CD4-positive, alpha-beta memory T cell (primary cell): ENCODE data around the gene SLC38A9. TPM values are rescaled to one million over a fixed set of nuclear protein-coding genes. Genes with fewer than 3 reads are reported as not detected.
"Not testable (repeated sequence)": the region's sequence is repeated elsewhere in the genome, so short reads cannot be mapped to it uniquely, and the experiment has no call there.

Experiments
- CTCF ChIA-PET: fragments of 350-600 bp; sonication (Branson Sonifier 250); formaldehyde crosslinking; loops from one replicate; lab custom pipeline; 2021; ENCODE audit warnings: inconsistent platforms; ENCODE audit not compliant: partially characterized antibody; lab: Charles Lee
- POLR2A ChIA-PET: fragments of 350-600 bp; sonication (Branson Sonifier 250); formaldehyde crosslinking; loops from one replicate; lab custom pipeline; 2021; ENCODE audit not compliant: partially characterized antibody; lab: Charles Lee
- DNase-seq, 5 donors: peaks; one replicate each; pipeline versions ENCODE4 v3.0.0 to v3.0.0-alpha.2; 2020 to 2022; ENCODE audit warnings: mixed read lengths in 1 of 5
- H3K27ac ChIP-seq: one replicate; pipeline ENCODE4 v1.7.0; 2013; ENCODE audit warnings: low read depth, low read length
- H3K27me3 ChIP-seq: 2 replicates; pipeline ENCODE4 v1.7.0; 2013; ENCODE audit warnings: mild to moderate bottlenecking, low read length, moderate library complexity; ENCODE audit not compliant: insufficient read depth
- H3K36me3 ChIP-seq: 2 replicates; pipeline ENCODE4 v1.7.0; 2013; ENCODE audit warnings: mild to moderate bottlenecking, low read length, moderate library complexity; ENCODE audit not compliant: insufficient read depth
- H3K4me1 ChIP-seq: 2 replicates; pipeline ENCODE4 v1.7.0; 2013; ENCODE audit warnings: mild to moderate bottlenecking, low read length, moderate library complexity; ENCODE audit not compliant: insufficient read depth
- H3K4me3 ChIP-seq, 2 donors: one replicate each; pipeline ENCODE4 v1.7.0; 2013; ENCODE audit warnings: low read length in 2 of 2, mild to moderate bottlenecking in 1 of 2
- H3K9me3 ChIP-seq, 2 donors: one replicate each; pipeline ENCODE4 v1.7.0; 2013; ENCODE audit warnings: low read length in 2 of 2, control low read depth in 1 of 2; ENCODE audit not compliant: control insufficient read depth in 1 of 2
- H3K27ac Mint-ChIP-seq, 7 donors: one replicate each; pipeline ENCODE4 v1.8.0; 2020 to 2021; ENCODE audit warnings: mixed read lengths in 7 of 7, mild to moderate bottlenecking in 6 of 7, inconsistent platforms in 3 of 7, moderate library complexity in 3 of 7
- H3K27me3 Mint-ChIP-seq, 2 donors: one replicate each; pipeline ENCODE4 v1.8.0; 2020 to 2021; ENCODE audit warnings: mixed read lengths in 2 of 2
- H3K36me3 Mint-ChIP-seq, 2 donors: one replicate each; pipeline ENCODE4 v1.8.0; 2020 to 2021; ENCODE audit warnings: mixed read lengths in 2 of 2, inconsistent platforms in 1 of 2, mild to moderate bottlenecking in 1 of 2
- H3K4me1 Mint-ChIP-seq, 4 donors: one replicate each; pipeline ENCODE4 v1.8.0; 2020 to 2021; ENCODE audit warnings: mixed read lengths in 4 of 4, mild to moderate bottlenecking in 1 of 4
- H3K4me3 Mint-ChIP-seq, 8 donors: one replicate each; pipeline ENCODE4 v1.8.0; 2020 to 2021; ENCODE audit warnings: mixed read lengths in 8 of 8, mild to moderate bottlenecking in 7 of 8, moderate library complexity in 6 of 8, inconsistent platforms in 3 of 8
- H3K9me3 Mint-ChIP-seq, 8 donors: one replicate each; pipeline ENCODE4 v1.8.0; 2020 to 2021; ENCODE audit warnings: mixed read lengths in 8 of 8, mild to moderate bottlenecking in 5 of 8, inconsistent platforms in 3 of 8, moderate library complexity in 1 of 8
- intact Hi-C: fragments of 100-400 bp; cut with micrococcal nuclease; formaldehyde crosslinking; loops from one replicate; pipeline ENCODE4 v1.15.1; 2023
- polyA plus RNA-seq, 2 donors: library from polyadenylated mRNA; unstranded; fragments of 300-500 nt; fragmentation: Illumina TruSeq; gene quantifications; one replicate each; pipeline ENCODE4 v1.2.3, GENCODE V29; 2021
- total RNA-seq, 2 experiments: library from RNA; stranded (reverse); gene quantifications; one replicate each; pipeline ENCODE4 v1.2.3, GENCODE V29; 2021

SLC38A9 gene
- total RNA-seq (10 to 100 TPM; 28.0 to 28.2 TPM), polyA plus RNA-seq (10 to 100 TPM in 1 of 2 donors, 1 to 10 TPM in 1; 7.0 to 16.0 TPM)

DNA sequence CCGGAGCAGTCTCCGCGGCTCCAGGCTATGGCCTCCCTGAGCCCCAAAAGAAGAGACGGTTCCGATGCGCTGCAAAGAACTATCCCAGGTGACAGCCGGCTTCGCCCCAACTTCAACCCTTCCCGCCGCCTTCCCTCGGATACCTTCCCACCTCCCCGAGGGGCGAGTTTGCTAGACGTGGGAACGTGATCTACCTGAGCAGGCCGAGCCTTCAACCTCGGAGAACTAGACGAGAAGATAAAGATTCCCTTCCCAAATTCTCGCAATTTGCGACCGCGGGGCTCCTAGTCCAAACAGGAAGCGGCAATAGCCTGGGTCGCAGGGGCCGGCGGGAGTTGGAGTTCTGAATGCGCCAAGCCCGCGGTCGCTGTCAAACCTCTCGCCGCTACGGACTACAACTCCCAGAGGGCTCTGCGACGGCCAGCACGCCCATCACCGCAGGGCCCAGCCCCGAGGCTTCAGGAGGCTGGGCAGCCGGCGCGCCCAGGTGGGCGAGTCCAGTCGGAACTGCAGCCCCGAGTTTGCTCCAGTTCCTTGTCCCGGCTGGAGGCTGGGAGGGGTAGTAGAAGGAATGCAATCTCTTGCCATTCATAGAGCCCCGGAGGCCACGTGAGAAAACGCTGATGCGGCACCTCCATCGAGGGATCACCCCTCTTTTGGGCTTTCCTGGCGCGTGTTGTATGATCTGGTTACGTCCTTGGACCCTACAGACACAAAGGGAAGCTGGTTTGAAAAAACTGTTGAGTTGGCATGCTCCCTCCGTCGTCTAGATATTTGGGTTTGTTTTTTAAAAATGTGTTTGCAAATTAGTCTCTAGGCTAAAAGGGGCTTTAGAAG, at the start of gene SLC38A9:
TSS of gene SLC38A9 (minus strand) at position 302 of the 837 bp plus-strand sequence. CDS start 14,366 bp downstream, outside the sequence.
- H3K4me1 ChIP-seq: peaks cover 14% of the 10 kb centered on the region
- Mint-ChIP-seq H3K4me3 (peak within 1 kb of the TSS; percentile 99 to 100 (median 99)), H3K4me1 (peaks cover 15 to 33% (median 21%) of the 10 kb centered on the region in 4 donors), H3K36me3 (peaks cover 14 to 20% of the 10 kb centered on the region in 2 donors), H3K27me3 (no peaks in the 10 kb centered on the region), H3K9me3 (peaks cover 0 to 6% (median 2%) of the 10 kb centered on the region in 8 donors), H3K27ac (peak within 1 kb of the TSS; percentile 89 to 97 (median 96))
- intact Hi-C loops: loop anchor here (2.0 to 5.0 kb wide), 2 partner anchors 177 to 540 kb away; partner anchors contain the start of genes CDC20B and PLPP1
- H3K27ac ChIP-seq: peak within 1 kb of the TSS; percentile 78
- CTCF ChIA-PET: no interaction called here
- peak within 1 kb of the TSS; percentile 83 to 89 for H3K4me3 ChIP-seq
- H3K36me3 ChIP-seq: no peaks in the 10 kb centered on the region
- no peaks in the 10 kb centered on the region for H3K9me3 ChIP-seq
- DNase-seq: peak; percentile 86 to 94 (median 89)
- POLR2A ChIA-PET: interaction anchor here (1.2 kb wide), 1 partner anchor 84 kb away, joined by 3 read pairs; no protein-coding TSS in a partner anchor
- no peaks in the 10 kb centered on the region for H3K27me3 ChIP-seq

DNA sequence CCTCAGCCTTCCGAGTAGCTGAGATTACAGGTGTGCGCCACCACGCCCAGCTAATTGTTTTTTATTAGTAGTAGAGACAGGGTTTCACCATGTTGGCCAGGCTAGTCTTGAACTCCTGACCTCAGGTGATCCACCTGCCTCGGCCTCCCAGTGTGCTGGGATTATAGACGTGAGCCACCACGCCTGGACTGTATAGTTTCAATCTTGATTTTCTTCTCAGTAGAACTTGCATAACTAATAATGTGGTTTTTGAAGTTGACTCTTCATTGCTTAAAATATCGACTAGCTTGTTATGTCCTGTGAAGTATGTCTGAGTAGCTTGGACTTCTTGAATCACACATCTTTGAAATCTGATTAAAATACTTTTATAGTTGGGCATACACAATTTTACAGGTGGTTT, 49.6 kb upstream of the SLC38A9 start:
- CTCF ChIA-PET, intact Hi-C loops, H3K27me3 Mint-ChIP-seq, DNase-seq, H3K27ac Mint-ChIP-seq, H3K36me3 ChIP-seq, POLR2A ChIA-PET, H3K36me3 Mint-ChIP-seq, H3K9me3 Mint-ChIP-seq, H3K4me3 Mint-ChIP-seq, H3K27me3 ChIP-seq, H3K27ac ChIP-seq, H3K4me3 ChIP-seq, H3K9me3 ChIP-seq: not testable (repeated sequence)
- H3K4me1 Mint-ChIP-seq: peaks cover 15 to 28% (median 18%) of the 10 kb centered on the region in 4 donors
- H3K4me1 ChIP-seq: peaks cover 15% of the 10 kb centered on the region

DNA sequence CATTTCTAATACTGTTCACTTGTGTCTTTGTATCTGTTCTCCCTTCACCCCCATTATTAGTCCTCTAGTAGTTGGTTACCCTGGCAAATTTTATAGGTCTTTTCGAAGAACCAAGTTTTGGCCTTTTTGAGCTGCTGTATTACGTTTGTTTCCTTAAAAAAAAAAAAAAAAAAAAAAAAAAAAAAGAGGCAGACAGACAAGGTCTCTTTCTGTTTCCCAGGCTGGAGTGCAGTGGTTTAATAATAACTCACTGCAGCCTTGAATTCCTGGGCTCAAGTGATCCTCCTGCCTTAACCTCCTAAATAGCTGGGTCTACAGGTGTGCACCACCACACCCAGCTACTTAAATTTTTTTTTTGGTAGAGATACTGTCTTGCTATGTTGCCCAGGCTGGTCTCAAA, 46.6 kb upstream of the SLC38A9 start:
- Histone ChIP-seq H3K36me3 (no peaks in the 10 kb centered on the region), H3K4me3 (no peak overlapping the region), H3K27ac (no peak overlapping the region), H3K4me1 (peaks cover 5% of the 10 kb centered on the region), H3K9me3 (no peaks in the 10 kb centered on the region), H3K27me3 (no peaks in the 10 kb centered on the region)
- no peak overlapping the region for H3K4me3 Mint-ChIP-seq
- no peaks in the 10 kb centered on the region for H3K36me3 Mint-ChIP-seq
- DNase-seq: no peak
- intact Hi-C loops: no loop called here
- H3K27ac Mint-ChIP-seq: no peak overlapping the region
- ChIA-PET POLR2A (no interaction called here), CTCF (no interaction called here)
- H3K9me3 Mint-ChIP-seq: peaks cover 0 to 2% (median 0%) of the 10 kb centered on the region in 8 donors
- H3K27me3 Mint-ChIP-seq: peaks cover 6 to 10% of the 10 kb centered on the region in 2 donors
- H3K4me1 Mint-ChIP-seq: peaks cover 4 to 10% (median 5%) of the 10 kb centered on the region in 4 donors

- Histone ChIP-seq H3K36me3 (no peaks in the 10 kb centered on the region), H3K27me3 (no peaks in the 10 kb centered on the region), H3K4me1 (no peaks in the 10 kb centered on the region), H3K4me3 (no peak overlapping the region), H3K27ac (no peak overlapping the region), H3K9me3 (no peaks in the 10 kb centered on the region)
- Mint-ChIP-seq H3K9me3 (peaks cover 0 to 2% (median 0%) of the 10 kb centered on the region in 8 donors), H3K36me3 (no peaks in the 10 kb centered on the region), H3K27ac (no peak overlapping the region), H3K4me3 (no peak overlapping the region), H3K4me1 (peaks cover 0 to 5% (median under 1%) of the 10 kb centered on the region in 4 donors), H3K27me3 (peaks cover 6 to 10% of the 10 kb centered on the region in 2 donors)
- ChIA-PET POLR2A (no interaction called here), CTCF (no interaction called here)
- no peak for DNase-seq
- intact Hi-C loops: no loop called here
Observed at GRCh38 chr5:55758231-55758630, 46.1 kb upstream of the SLC38A9 start.

DNA sequence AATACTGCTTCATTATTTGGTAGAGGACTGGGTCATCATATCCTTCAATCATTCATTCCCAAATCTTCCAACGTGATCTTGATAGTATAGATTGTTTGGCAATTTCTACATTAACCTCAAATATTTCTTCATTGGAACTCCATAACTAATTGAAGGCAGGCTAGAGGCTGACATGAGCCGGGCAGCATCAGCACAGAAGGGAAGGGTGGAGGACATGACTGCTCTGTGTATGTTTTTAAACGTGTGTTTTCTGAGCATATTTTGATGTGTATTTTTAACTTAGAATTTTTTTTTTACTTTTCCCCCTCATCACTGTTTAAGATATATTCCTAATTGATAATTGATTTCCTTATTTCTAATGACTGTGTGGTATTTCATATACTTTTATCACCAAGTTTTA, 38.4 kb upstream of the SLC38A9 start:
- ChIA-PET CTCF (no interaction called here), POLR2A (no interaction called here)
- no peaks in the 10 kb centered on the region for H3K27me3 ChIP-seq
- Mint-ChIP-seq H3K27me3 (peaks cover 0 to 5% of the 10 kb centered on the region in 2 donors), H3K9me3 (peaks cover 0 to 5% (median 0%) of the 10 kb centered on the region in 8 donors), H3K27ac (no peak overlapping the region), H3K4me3 (no peak overlapping the region), H3K4me1 (no peaks in the 10 kb centered on the region), H3K36me3 (no peaks in the 10 kb centered on the region)
- H3K4me1 ChIP-seq: no peaks in the 10 kb centered on the region
- no peak overlapping the region for H3K27ac ChIP-seq
- H3K4me3 ChIP-seq: no peak overlapping the region
- DNase-seq: no peak
- H3K9me3 ChIP-seq: no peaks in the 10 kb centered on the region
- no peaks in the 10 kb centered on the region for H3K36me3 ChIP-seq
- intact Hi-C loops: no loop called here

DNA sequence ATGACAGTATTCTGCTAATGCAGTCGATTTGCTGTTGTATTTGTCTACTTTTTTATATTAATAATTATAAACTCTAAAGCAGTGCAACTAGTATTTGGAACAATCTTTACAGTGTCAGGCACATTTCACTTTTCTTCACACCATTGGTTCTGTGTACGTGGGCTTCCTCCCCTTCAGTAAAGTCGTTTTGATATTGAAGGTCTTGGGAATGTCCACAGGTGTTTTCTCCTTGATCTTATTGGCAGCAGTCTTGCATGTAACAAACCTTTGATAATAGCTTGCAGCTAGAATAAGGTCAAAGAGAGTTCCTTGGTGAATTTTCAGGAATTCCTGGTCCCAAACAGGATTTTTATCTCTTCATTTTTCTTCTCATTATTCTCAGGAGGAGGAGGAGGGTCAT, 37.9 kb upstream of the SLC38A9 start:
- Mint-ChIP-seq H3K4me3 (no peak overlapping the region), H3K27ac (no peak overlapping the region), H3K4me1 (no peaks in the 10 kb centered on the region), H3K27me3 (peaks cover 0 to 5% of the 10 kb centered on the region in 2 donors), H3K36me3 (no peaks in the 10 kb centered on the region), H3K9me3 (peaks cover 0 to 5% (median 0%) of the 10 kb centered on the region in 8 donors)
- Histone ChIP-seq H3K4me3 (no peak overlapping the region), H3K27ac (no peak overlapping the region), H3K36me3 (no peaks in the 10 kb centered on the region), H3K4me1 (no peaks in the 10 kb centered on the region), H3K27me3 (no peaks in the 10 kb centered on the region), H3K9me3 (no peaks in the 10 kb centered on the region)
- ChIA-PET POLR2A (no interaction called here), CTCF (no interaction called here)
- intact Hi-C loops: no loop called here
- DNase-seq: no peak

DNA sequence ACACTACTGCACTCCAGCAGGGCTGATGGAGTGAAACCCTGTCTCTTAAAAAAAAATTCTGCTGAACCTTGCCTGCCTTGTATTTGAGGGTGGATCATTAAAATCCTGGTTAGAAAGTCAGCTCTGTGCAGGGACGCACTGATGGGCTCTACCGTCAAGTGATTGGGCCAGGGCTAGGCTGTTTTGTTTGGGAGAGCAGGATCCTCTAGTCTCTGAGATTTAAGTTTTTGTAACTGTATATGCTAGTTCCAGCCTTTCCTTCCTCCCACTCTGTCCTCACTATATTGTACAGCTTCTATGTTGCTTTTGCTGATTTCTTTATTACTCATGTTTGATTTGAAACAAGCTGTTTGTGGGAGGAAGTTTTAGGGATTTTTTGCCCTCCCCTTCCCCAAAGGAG, 37.3 kb upstream of the SLC38A9 start:
- Histone ChIP-seq H3K4me1 (no peaks in the 10 kb centered on the region), H3K36me3 (no peaks in the 10 kb centered on the region), H3K27ac (no peak overlapping the region), H3K9me3 (no peaks in the 10 kb centered on the region), H3K27me3 (no peaks in the 10 kb centered on the region), H3K4me3 (no peak overlapping the region)
- H3K36me3 Mint-ChIP-seq: no peaks in the 10 kb centered on the region
- H3K9me3 Mint-ChIP-seq: peaks cover 0 to 5% (median 0%) of the 10 kb centered on the region in 8 donors
- H3K27ac Mint-ChIP-seq: no peak overlapping the region
- no peak overlapping the region for H3K4me3 Mint-ChIP-seq
- no peaks in the 10 kb centered on the region for H3K4me1 Mint-ChIP-seq
- no peak for DNase-seq
- ChIA-PET CTCF (no interaction called here), POLR2A (no interaction called here)
- intact Hi-C loops: no loop called here
- peaks cover 0 to 5% of the 10 kb centered on the region in 2 donors for H3K27me3 Mint-ChIP-seq
